HG03521 (cell line): ENCODE measurements around the gene LRRFIP1.

Experiments used
- ATAC-seq: cut with Tn5 transposase; IDR thresholded peaks from one replicate; pipeline ENCODE4 v1.9.1; 2021; ENCODE audit warnings: mild to moderate bottlenecking, moderate library complexity; ENCODE audit not compliant: unreplicated experiment

LRRFIP1 gene

DNA sequence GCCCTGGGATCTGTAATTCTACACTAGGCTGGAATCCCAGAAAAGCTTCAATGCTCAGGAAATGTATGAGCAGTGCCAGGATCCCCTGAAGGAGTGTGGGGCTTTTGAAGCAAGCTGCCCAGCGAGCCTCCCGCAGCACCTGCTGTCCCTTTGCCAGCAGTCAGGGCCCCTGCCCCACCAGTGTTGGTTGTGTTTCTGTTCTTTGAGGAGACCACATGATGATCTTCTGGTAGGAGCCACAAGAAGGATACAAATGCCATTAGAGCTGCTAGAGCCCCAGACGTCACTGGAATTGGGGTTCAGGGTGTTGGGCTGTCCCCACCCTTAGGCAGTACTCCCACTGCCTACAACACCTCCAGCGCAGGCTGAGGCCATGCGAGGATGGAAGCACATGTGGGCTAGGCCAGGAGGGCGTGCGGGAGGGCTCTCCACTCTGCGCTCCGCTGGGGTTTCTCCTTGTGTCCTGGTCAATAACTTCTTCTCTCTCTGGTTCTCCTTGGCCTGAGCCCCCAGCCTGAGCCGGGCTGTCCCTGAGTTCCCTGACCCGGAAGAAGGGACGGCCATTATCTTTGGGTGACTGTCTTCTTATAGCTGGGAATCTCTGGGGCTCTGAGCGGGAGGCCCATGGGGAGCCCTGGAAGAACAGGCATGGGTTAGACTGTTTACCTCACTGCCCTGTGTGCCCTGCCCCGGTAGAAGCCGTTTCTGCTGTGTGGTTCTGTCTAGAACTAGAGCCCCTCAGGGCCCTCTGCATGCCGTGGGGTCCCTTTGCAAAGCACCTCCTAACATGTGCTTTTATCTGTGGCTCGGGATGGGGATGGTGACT is 73.9 kb downstream of the LRRFIP1 start:
- no peak for ATAC-seq

DNA sequence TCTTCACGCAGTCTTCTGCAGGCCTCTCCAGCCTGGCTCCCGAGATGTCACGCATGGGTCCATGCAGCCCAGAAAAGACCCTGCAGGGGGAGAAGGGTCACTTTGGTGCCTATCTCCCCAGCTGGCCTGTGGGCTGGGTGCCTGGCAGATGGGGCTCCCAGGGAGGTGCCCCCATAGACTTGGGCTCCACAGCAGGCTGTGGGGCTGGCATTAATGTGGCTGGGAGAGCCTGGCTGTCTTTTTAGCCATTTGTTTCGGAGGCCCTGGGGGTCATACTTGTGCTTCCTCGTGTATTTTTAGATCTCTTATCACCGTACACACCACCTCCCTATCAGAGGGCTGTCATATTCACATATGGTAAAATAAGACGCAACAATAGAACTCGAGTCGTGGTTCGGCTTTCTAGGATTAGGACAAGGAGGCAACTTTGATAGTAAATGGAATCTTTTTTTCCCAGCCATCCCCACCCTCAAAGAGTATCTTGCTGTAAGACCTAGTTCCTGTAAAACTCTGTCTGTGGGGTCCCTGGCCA is 74.5 kb downstream of the LRRFIP1 start:
- ATAC-seq = no peak

DNA sequence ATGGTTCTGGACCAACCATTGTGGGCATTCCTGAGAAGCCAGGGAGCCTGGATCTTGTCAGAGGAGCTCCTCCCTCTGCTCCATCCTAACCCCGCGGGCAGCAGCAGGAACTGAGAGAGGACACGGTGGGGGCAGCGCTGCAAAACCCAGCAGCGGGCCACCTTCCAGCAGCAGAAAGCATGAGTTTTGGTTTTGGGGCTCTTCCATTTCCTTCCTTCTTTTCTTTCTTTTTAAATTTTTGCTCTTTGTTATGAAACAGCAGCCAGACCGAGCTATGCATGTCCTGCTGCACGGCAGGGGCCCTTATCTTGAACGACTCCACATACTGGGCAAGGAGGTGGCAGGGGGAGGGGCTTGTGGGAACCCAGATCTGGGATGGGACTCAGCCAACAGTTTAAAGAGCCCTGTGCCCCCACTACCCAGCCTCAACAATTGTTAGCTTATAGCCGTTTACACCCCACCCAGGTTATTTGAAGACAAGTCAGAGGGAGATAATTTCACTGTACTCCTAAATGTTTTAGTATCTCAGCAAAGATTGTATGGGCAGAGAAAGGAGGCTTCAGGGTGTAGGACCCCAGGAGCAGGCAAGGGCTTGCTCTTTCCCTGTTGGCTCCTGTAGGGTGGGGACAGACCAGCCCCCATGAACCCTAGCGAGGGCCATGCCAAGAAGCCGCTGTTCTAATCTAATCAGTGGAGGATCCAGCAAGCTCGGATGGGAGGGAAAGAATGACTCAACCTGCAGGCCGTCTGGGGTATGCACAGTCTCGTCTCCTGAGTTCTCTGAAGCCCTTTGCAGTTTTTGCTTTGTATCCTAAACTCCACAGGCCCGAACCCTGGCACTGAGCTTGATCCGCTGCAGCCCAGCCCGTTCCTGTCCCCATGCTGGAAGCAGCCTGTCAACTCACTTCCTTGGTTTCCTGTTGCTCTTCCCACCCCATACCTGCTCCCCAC is 75.3 kb downstream of the LRRFIP1 start:
- ATAC-seq = no peak

DNA sequence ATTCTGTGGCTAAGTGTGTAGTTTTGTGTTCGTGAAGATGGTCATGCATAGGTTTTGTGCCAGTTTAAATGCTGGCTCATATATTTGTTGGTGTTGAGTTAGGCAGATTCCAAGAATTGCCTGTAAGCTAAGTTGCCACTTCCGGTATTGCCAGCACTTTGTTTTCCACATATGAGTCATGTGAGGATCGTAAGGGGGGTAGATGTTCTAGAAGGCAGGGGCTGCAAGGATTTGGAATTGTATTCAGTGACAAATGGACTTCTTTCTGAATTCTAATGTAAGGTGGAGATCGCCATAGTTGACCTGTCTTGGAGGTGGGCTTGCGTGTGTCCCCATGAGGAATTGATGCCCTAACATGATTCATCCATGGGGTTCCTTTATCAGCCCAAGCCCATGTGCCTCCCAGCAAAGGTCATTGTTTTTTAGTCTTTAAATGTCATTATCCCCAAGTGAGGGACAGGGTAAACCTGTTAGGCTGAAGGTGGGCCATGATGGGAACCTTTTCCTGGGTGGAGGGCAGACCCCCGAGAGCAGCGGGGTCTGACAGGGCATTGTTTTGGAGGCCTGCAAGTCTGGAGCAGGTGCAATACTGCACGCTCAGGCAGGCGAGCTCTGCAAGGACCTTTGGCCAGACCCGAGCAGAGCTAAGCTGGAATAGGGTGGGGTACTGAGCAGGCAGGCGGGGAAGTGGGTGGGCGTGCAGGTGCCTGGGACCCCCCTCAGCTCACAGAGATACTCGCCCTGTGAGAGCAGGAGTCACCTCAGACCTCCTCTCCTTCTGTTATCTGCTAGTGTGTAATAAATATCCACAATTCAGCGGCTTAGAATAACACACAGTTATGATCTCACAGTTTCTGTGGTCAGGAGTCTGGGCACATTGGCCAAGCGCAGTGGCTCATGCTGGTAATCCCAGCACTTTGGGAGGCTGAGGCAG is 77.4 kb downstream of the LRRFIP1 start:
- ATAC-seq = no peak

DNA sequence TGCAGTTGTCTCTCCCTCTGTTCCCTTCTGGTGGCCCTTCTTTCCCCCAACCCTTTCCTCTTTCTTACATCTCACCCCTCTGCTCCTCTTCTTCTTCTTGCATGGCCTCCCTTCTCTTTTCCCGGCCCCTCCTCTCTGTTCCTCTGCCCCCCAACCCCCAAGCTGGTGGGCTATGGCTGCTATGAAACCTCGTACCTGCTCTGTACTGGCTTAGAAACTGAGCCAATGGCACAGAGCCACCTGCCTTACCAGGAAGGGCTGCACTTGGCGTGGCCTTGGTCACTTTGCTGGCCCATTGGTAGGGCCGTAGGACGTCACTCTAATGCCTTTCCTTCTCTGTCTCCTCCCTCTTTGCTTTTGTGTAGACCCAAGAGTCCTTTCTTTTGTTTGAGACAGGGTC is 78.9 kb downstream of the LRRFIP1 start:
- no peak for ATAC-seq

DNA sequence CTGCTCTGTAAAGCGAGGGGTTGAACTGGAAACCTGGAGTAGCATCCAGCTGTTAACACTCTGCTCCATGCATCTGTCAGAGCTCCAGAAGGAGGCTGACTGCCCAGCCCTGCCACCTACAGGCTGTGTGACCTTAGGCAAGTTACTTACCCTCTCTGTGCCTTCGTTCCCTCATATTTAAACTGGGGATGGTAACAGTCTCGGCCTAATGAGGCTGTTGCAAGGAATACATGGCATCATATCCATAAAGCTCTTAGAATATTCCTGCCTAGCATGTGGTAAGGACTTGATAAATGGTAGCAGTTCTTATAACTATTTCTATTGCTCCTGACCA is 80.6 kb downstream of the LRRFIP1 start:
- ATAC-seq = no peak

DNA sequence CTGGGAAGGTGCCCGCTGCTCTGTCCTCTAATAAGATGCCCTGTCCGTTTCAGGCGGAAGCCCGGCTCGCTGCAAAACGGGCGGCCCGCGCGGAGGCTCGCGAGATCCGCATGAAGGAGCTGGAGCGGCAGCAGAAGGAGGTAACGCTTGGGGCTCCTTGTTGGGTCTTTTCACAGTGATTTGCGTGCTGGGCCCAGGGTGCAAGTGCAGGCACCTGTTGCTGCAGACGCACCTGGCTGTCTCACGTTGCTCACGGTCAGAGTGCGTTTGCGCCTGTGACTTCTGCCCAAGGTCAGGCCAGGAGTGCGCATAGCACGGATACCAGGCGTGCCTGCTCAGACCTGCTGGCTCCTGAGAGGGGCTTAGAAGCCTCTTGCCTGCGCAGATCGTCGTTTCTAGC is 81.1 kb downstream of the LRRFIP1 start:
- ATAC-seq = no peak

DNA sequence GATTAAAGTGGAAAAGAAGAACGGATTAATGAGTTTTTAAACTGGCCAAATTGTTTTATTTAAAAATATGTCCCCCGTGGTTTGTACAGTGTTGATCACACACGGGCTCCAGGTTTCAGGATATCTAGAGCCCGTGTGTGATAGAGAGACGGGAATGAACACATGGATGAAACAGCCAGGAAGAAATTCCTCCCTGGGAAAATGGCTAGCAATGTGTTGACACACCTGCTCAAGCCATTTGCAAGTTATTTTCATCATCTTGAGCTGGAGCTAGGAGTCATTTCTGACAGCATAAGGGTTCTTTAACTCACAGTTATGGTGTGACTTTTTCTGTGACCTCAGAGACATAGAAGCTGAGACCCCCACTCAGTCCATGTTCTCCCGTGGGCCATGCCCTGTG is 81.6 kb downstream of the LRRFIP1 start:
- no peak for ATAC-seq

DNA sequence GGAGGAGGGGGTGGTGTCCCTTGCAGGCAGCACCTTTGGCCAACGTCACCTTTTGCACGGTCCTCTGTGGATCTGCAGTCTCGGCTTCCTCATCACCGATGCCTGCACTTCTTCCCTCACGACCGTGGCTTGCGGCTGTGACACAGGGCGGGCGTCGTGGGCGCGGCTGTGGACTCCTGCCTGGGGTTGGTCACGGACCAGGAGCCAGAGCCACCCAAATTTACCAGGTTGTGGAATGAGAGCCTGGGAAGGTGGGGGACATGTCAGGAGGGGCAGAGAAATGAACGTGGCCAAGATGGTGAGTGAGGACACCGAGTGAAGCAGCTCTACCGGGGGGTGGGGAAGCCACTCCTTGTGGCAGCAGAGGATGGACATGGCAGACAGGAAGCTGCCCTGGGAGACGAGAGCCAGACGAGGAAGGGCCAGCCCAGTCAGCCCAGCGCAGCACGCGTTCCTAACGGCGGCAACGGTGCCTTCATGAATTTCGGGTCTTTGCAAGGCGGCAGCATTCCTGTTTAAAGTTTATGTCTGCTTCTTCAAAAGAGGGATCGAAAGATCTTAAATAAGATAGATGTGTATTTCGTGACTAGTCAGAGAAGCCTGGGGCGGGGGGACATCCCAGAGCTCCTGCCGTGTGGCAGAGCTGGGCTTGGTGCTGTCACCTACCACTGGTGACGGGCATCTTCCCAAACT is 84.2 kb downstream of the LRRFIP1 start:
- no peak for ATAC-seq

DNA sequence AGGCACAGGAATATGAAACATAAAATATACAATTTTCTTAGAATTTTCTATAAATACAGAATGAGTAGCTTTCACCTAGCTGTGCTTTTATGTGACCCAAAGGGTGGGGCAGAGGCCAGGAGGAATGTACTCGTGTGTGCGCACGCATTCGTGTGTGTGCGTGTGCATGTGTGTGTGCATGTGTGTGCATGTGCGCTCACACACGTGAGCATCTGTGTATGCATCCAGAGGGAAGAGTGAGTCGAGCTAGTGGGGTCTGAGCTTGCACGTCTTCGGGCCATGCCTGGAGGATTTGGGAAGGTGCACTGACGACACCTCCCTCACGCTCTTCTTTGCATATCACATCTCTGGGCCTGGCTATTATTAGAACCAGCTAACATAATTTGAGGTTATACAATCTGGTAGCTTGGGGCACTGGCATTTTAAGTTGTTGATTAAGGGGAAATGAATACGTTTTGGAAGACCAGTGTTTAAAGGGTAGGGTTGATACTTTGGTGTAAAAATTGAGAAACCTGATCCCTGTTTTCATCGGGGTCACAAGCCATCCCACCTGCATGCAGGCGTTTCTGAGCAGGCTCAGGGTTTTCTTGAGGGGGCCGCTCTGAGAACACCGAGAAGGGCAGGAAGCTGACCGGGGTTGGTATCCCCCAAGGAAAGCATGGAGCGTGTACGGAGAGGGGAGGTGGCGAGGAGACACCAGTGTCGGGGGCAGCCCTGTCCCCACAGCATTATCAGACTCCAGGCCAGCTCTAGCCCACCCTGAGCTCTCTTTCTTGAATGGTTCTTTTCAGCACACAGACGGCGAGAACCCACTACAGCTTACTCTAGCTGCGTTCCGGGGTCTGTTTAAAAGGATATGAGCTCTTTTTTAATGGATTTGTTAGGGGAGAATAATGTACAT is 85.3 kb downstream of the LRRFIP1 start:
- ATAC-seq = no peak

DNA sequence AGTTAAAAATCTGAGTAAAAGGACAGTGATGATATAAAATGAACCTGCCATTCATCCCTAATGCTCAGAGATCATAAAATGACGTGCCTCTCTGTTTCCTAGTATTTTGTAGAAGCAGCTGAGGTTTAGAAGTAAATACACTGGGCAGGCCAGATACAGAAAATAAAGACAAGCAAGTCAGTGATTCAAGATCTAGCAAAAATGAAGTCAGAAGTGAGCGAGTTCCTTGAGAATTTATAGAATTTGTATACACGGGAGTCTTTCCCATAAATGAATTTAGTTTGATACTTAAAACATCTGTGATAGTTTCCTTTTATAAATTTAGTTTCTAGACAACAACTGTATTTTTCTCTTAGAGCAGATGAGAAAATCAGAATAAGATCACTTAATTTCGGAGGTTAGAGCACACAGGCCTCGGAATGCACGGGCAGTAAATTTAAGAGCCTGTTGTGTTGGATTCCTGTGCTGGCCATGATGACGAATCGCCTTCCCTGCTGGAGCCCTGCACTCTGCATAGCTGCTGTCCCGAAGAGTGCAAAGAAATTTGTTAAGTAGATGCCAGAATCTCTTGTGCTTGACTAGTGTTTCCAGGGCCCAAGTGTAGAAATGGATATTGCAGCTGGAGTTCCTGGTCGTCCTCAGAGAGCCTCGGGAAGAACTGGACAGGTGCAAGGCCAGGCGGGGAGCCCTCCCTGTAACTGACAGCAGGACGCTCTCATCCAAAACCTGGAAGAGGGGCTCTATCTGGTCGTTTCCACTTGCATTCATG is 87.5 kb downstream of the LRRFIP1 start:
- no peak for ATAC-seq

DNA sequence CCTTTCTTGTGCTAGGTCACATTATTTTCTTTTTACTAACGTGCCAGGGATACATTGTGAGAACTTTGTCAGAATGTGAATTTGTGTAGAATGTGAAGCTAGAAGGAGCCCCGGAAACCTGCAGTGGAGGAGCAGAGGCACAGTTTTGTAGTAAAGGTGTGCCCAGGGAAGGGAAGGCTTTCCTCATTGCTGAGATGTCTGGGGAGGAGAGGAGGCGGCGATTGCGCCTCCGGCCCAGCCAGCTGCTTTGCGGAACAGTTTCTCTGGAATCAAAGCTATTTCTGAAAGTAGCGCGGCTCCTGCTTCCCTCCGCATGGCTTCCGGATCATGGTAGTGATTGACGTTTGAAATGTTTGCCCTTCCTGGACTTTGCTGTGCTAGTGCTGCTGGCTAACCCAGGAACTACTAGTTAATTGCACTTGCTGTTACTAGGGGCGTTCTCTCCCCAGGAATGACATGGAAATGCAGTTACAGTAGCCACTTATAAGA is 88.1 kb downstream of the LRRFIP1 start:
- ATAC-seq = no peak

DNA sequence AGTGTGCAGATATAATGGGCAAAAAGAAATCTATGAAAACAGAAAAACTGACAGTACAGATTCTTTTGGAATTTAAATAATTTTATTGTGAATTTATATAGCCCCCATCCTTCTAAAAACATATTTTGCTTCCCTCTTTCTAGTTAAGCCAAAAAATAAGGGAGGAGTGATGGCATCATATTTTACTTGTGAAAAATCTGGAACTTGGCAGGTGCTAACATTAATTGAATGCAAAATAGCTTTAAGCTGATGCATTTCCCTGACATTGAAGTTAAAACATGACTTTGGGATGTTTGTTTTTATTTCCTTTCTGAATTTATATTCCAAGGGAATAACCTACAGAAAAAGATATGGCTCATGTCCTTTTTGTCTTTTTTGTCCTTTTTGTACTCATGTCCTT is 88.6 kb downstream of the LRRFIP1 start:
- no peak for ATAC-seq

DNA sequence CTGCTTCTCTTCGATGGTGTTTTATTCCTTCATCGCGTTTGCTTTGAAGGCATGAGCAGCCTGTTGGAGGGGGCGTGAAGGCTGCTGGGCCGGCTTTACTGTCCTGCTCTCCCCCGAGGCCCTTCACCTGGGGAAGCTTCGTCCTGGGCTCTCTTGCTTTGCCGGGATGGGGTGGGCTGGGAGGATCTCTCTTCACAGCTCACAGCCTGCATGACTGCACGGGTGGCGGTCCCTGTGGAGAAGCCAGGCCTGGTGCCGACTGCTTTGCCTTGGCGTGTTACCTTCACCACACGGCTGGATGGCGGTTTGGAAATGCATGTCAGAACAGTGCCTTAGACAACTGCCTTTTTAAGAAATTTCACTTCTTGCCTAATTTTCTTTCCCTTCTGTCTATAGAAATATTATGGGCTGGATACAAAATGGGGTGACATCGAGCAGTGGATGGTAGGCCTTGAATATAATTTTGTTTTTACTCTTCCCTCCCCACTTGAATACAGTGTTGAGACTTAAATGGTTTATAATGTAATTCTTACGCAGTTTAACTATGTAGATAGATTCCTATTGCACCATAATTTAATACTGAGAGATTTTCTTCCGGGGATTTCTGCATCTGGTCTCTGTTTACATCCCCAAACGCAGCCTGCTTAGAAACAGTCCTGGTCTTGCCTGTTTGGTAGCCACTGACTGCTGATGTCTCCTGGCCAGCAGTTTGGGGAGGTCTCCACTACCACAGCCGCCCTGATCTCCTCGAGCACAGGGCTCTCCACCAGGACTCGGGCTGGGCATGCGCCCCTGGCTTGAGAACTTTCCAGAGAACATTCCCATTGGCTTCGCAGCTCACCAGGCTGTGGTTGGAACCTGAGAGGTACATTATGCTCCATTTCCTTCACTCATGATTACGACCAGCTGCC is 90.2 kb downstream of the LRRFIP1 start:
- no peak for ATAC-seq

DNA sequence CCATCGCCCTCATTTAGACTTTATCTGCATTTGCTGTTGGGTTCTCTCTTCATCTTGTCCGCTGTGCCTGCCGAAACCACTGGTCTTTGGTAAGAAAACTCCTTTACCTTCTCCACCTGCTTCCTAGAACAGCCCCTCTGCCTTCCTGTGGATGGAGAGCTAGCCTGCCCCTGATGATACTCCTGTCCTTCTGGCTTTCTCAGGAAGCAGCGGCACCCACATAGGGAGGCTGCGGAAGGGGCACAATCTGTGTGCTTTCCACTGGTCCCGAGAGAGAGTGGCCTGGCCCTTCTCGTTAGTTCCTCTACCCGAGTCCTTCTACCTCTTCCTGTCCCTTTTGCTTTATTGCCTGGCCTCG is 90.9 kb downstream of the LRRFIP1 start:
- no peak for ATAC-seq

DNA sequence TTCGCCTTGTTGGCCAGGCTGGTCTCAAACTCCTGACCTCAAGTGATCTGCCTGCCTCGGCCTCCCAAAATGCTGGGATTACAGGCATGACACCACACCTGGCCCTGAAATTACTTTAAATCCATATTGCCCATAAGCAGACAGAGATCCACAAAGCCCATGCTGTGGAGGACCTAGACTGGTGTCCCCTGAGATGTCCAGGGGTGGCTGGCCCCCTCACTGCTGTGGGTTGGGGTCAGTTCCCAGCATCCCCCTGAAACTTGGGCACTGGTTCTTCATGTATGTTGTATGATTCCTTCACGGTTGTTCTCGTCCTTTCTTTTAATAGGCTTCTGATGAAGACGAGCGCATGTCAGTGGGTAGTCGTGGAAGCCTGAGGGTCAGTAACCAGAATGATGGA is 93.1 kb downstream of the LRRFIP1 start:
- no peak for ATAC-seq

DNA sequence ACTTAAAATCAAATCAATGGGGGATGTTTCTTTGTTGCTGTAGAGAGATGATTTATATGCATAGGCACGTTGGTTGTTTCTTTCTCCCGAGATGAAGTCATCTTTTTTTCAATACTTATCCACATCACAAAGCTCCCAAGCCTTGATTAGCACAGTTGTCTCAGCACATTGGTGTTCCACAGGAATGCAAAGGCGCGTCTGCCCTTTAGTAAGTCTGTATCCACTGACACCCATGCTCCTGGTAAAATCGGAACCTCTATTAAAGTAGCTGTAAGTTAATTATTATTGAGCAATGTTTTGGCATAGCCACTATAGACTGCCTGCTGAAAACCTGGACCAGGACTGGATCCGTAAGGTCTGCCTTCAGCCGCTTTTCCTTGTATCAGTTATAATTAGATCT is 93.6 kb downstream of the LRRFIP1 start:
- no peak for ATAC-seq
